GM20431 (cell line): ENCODE results near the gene ADAMTS13.
"Not testable (repeated sequence)": the region's sequence is repeated elsewhere in the genome, so short reads cannot be mapped to it uniquely, and the experiment has no call there.

ENCODE experiments used
- in situ Hi-C: fragments of 300-500 bp; cut with MseI, MboI; formaldehyde crosslinking; loops from one replicate; pipeline ENCODE4 v1.15.0; 2020; ENCODE audit warnings: low sequenced_read_pairs; ENCODE audit not compliant: unreplicated experiment

Gene ADAMTS13

GRCh38 chr9:133449760-133450159 lies 27.6 kb downstream of the ADAMTS13 start:
- in situ Hi-C loops, result no loop called here

GRCh38 chr9:133451865-133452264 lies 29.7 kb downstream of the ADAMTS13 start:
- in situ Hi-C loops, result not testable (repeated sequence)

DNA sequence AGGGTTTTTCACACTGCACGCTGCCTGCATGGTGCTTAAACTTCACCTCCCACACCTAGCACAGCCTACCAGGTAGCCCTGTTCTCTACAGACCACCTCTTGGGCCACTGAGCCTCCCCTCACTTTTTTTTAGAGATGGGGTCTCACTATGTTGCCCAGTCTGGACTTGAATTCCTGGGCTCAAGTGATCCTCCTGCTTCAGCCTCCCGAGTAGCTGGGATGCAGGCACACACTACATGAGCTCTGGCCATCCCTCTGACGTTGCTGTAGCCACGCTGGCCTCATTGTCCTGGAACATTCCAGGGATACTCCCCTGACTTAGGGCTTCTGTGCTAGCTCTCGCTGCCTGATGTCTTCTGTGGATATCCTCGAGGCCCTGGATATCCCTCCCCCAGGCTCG lies 30.4 kb downstream of the ADAMTS13 start:
- in situ Hi-C loops, result no loop called here

- in situ Hi-C loops, result no loop called here
Observed at GRCh38 chr9:133453651-133454050, 31.5 kb downstream of the ADAMTS13 start.

- in situ Hi-C loops, result no loop called here
Observed at GRCh38 chr9:133454325-133454724, 32.2 kb downstream of the ADAMTS13 start.

- in situ Hi-C loops, result no loop called here
Observed at GRCh38 chr9:133454943-133455673, 32.9 kb downstream of the ADAMTS13 start.

- in situ Hi-C loops, result no loop called here
Observed at GRCh38 chr9:133455936-133456335, 33.8 kb downstream of the ADAMTS13 start.

- in situ Hi-C loops, result no loop called here
Observed at GRCh38 chr9:133456409-133456808, 34.2 kb downstream of the ADAMTS13 start.

GRCh38 chr9:133457233-133457632 lies 35.1 kb downstream of the ADAMTS13 start:
- in situ Hi-C loops, result no loop called here

GRCh38 chr9:133457748-133458147 lies 35.6 kb downstream of the ADAMTS13 start:
- in situ Hi-C loops, result no loop called here

DNA sequence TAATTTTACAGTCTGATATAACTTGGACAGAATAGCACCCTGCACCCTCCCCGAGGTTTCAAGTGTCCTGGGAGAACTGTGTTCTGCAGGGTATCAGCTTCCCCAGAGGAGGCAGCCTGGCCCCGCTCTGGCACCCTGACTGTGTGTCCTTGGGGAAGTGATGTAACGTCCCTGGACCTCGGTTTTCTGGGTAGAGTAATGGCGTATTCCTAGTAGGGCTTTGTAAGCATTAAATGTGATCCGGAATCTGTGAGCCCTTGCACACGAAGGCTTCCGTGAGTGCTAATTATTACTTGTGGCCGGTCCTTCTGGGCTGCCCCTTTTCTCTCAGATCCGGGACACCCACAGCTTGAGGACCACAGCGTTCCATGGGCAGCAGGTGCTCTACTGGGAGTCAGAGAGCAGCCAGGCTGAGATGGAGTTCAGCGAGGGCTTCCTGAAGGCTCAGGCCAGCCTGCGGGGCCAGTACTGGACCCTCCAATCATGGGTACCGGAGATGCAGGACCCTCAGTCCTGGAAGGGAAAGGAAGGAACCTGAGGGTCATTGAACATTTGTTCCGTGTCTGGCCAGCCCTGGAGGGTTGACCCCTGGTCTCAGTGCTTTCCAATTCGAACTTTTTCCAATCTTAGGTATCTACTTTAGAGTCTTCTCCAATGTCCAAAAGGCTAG lies 36.6 kb downstream of the ADAMTS13 start:
- in situ Hi-C loops, result no loop called here

GRCh38 chr9:133459476-133460404 lies 37.6 kb downstream of the ADAMTS13 start, which contains the start of gene CACFD1:
CACFD1 (plus strand) TSS chr9:133459978; CDS start chr9:133460067, 89 bp downstream.
- in situ Hi-C loops, result no loop called here

GRCh38 chr9:133460405-133461175 lies 38.4 kb downstream of the ADAMTS13 start:
- in situ Hi-C loops, result no loop called here

- in situ Hi-C loops, result no loop called here
Observed at GRCh38 chr9:133461975-133462374, 39.8 kb downstream of the ADAMTS13 start.

DNA sequence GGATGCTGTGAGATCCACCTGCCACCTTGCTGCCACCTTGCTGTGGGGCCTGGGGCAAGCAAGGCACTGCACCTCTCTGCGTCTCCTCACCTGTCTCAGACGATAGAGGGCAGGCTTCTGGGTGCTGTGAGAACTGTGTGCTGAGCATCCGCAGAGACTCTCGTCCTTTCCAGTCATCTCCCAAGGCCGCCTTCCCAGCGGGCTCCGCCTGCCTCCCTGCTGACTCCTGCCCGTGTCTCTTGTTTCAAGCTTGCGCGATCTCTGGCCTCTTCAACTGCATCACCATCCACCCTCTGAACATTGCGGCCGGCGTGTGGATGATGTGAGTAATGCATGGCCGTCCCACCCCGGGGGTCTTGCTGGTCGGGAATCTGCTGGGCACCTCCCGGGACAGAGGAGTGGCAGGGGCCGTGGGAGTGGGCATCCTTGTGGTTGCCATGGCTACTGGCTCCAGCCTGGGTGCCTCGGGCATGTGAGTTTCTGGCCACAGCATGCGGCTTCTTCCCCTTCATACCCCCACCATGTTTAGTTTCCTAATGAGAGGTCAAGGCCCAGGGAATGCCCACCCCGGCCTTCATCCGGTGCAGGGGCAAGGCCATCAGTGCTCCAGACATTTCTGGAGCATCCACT lies 41.2 kb downstream of the ADAMTS13 start:
- in situ Hi-C loops, result no loop called here

- in situ Hi-C loops, result no loop called here
Observed at GRCh38 chr9:133463864-133464615, 41.9 kb downstream of the ADAMTS13 start.

- in situ Hi-C loops, result no loop called here
Observed at GRCh38 chr9:133464638-133465037, 42.5 kb downstream of the ADAMTS13 start.

- in situ Hi-C loops, result no loop called here
Observed at GRCh38 chr9:133465984-133466383, 43.8 kb downstream of the ADAMTS13 start.

GRCh38 chr9:133467101-133467500 lies 44.9 kb downstream of the ADAMTS13 start:
- in situ Hi-C loops, result no loop called here
